Stimulated activated naive CD8-positive, alpha-beta T cell treated with anti-CD3 and anti-CD28 coated beads, Interleukin-15, Interleukin-2, amounts not matched to agents 100 U/mL and 50 U/mL, for 24 hours (primary cell): ENCODE results near the gene RAB4B.
A peak's percentile ranks its signal among the peaks of the same experiment; 100 is the strongest.
"Not testable (repeated sequence)": the region's sequence is repeated elsewhere in the genome, so short reads cannot be mapped to it uniquely, and the experiment has no call there.

Experiments used
- ATAC-seq: fragments of 150-1000 bp; cut with Tn5 transposase; one replicate; pipeline ENCODE4 v1.10.0; 2021
- DNase-seq: peaks from one replicate; pipeline ENCODE4 v3.0.0; 2021

RAB4B gene

GRCh38 chr19:40803857-40804782, 26.1 kb downstream of the RAB4B start:
- DNase-seq (peak; percentile 57), ATAC-seq (peak; percentile 26)

- ATAC-seq (no peak), DNase-seq (no peak)
Measured at GRCh38 chr19:40804783-40805242, 26.8 kb downstream of the RAB4B start.

- ATAC-seq = no peak
- DNase-seq = no peak
Measured at GRCh38 chr19:40805258-40805868, 27.3 kb downstream of the RAB4B start.

DNA sequence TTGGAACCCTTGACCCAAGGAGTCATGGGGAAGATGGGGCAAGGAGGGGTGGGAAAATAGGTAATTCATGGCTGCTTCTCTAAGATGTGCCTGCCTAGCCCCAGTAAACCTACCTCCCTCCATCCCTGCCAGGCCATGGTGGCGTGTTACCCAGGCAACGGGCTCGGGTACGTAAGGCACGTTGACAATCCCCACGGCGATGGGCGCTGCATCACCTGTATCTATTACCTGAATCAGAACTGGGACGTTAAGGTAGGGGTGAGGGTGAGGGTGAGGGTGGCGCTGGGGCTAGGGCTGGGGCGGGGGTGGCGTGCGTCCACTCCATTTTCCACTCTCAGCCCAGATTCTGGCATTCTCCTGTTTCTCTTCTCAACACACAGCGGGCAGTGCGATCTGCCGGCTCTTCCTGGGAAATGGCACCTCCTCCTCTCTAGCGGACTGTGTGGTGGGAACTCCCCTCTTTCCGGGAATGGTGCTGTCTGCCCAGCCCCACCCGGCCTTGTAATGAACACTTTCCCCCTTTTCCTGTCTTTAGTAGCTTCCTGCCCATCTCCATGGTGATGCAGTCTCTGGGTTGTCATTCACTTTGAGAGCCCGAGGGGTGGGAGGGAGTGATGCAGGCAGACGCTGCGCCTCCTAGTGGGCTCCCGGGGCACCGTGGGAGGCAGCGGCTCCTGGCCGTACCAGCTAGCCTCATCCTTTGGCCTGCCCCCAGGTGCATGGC, 28.5 kb downstream of the RAB4B start:
- peak; percentile 89 for DNase-seq
- peak; percentile 61 for ATAC-seq

- DNase-seq = no peak
- no peak for ATAC-seq
Measured at GRCh38 chr19:40807147-40808020, 29.3 kb downstream of the RAB4B start.

DNA sequence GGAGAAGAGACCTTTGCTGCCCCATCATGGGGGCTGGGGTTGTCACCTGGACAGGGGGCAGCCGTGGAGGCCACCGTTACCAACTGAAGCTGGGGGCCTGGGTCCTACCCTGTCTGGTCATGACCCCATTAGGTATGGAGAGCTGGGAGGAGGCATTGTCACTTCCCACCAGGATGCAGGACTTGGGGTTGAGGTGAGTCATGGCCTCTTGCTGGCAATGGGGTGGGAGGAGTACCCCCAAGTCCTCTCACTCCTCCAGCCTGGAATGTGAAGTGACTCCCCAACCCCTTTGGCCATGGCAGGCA, 29.9 kb downstream of the RAB4B start:
- DNase-seq (no peak), ATAC-seq (no peak)

- no peak for DNase-seq
- ATAC-seq = no peak
Measured at GRCh38 chr19:40808497-40808896, 30.4 kb downstream of the RAB4B start.

GRCh38 chr19:40809358-40810086, 31.5 kb downstream of the RAB4B start:
- ATAC-seq = no peak
- DNase-seq = no peak

DNA sequence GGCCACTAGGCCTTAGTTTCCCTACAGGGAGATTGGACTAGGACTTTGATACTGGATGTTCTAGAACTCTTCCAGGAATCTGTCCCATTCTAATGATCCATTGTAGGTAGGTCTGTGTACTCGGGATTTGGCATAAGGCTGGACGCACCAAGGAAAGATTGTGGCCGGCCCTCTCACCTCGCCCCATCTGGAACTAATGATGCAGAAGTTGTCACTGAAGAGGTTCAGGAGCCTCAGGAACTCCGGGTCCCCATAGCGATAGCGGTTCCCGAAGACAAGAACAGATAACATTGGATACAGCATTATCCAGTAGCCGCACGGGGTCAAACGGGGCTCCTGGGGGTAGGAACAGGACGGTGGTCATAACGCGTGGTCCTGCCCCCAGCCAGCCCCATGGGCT, 32.1 kb downstream of the RAB4B start:
- ATAC-seq (no peak), DNase-seq (no peak)

DNA sequence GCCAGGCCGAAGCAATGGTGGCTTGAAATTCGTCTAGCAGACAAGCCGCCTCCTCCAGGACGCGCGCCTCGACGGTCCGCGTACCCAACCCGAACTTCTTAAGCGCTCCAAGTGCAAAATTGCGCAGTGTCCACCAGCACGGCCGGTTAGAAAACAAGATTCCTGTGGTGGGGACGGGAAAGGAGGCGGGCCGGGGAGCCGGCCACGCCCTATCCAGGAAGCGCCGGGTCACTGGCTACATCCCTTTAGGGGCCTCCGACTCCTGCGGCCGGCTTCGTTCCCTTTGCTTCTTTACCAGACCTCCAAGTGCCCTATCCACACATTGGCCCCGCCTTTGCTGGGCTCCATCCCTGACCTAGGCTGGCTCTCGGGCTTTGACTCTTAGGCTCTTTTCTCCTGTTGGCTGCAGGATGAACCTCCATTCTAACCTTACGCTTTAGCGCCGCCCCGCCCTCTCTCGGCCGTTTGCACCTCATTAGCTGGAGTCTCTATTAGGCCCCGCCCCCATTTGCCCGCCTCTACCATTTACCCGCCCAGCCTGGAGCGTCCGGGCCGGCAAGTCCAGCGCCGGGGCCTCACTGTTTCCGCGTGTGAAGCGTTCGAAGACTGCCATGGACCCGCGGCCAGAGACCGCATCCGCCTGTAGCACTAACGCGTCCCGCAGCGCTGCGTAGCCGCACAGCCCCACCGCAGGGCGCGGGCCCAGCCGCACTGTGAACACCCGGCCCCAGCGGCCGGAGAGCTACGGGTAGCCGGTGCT, 32.8 kb downstream of the RAB4B start:
- DNase-seq = peak; percentile 71
- ATAC-seq = peak; percentile 82

DNA sequence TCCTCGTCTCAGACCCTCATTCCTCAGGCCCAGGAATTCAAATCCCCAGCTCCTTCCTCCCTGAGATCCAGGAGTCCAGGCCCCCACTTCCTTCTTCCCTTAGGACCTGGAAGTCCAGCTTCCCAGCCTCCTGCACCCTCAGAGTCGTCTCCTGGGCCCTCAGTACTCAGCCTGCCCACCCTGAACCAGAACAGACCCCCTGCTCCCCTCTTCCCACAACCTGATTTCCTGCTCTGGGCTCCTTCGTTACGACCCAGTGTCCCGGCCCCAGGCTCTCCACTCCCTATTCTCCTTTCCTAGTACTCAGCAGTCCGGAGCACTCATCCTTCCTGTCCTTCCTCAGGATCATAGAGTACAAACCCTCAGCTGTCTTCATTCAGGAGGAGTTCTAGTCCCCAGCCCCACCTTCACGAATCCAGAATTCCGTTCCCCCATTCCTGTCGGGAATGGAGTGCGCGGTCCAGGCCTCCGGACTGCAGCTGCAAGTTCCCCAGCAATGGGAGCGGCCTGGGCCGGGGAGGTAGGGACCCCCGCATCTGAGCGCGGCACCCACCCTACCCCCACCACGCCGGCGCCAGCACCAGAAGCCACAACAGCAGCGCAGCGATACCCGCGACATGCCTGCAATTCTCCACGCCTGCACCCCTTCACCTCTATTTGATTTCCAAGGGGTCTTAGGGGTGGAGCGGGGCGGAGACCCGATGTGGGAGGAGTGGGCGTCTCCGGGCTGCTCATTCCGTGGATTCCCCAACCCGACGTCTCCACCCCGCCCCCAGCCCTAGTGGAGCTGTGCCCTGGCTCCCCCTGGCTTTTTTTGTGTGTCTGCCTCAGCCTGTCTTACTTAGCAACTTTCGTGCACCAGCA, 33.7 kb downstream of the RAB4B start:
- ATAC-seq (no peak), DNase-seq (no peak)

GRCh38 chr19:40812571-40812970, 34.5 kb downstream of the RAB4B start:
- not testable (repeated sequence) for DNase-seq, ATAC-seq

DNA sequence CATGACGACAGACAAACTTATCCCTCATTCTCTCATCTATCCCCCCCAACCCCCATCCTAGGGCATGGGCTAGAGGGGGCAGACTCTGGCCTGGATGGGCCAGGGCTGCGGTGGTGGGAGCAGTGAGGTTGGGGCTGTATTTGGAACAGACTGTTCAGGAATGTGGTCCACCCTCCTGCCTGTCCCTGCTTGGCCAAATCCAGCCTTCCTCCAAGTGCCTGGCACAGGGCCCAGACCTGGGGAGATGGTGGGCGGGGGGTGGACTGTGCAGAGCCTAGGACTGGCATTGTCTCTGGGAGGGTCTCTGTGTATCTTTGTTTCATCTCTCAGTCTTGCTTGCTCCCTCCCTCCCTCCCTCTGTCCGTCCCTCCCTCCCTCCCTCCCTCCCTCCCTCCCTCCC, 35.1 kb downstream of the RAB4B start:
- DNase-seq (no peak), ATAC-seq (no peak)

DNA sequence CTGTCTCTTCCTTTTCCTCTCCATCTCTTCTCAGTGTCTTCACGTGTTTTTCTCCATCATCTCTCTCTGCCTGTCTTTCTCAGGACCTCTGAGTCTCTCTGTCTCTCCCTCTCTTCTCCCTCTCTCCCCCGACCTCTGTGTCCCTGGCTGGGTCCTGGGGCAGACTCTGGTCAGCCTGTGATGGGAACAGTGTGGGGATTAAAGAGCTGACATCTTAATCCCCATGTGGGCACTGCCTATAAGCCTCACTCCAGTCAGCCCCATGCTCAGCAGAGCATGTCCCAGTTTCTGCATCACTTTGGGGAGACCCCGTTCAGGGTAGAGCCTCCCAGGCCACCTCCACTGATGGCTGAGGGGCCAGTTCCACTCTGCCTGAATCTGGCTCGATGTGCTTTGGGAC, 37.2 kb downstream of the RAB4B start:
- DNase-seq (no peak), ATAC-seq (no peak)

- DNase-seq (peak; percentile 83), ATAC-seq (peak; percentile 92)
Measured at GRCh38 chr19:40818480-40819399, 40.7 kb downstream of the RAB4B start.

DNA sequence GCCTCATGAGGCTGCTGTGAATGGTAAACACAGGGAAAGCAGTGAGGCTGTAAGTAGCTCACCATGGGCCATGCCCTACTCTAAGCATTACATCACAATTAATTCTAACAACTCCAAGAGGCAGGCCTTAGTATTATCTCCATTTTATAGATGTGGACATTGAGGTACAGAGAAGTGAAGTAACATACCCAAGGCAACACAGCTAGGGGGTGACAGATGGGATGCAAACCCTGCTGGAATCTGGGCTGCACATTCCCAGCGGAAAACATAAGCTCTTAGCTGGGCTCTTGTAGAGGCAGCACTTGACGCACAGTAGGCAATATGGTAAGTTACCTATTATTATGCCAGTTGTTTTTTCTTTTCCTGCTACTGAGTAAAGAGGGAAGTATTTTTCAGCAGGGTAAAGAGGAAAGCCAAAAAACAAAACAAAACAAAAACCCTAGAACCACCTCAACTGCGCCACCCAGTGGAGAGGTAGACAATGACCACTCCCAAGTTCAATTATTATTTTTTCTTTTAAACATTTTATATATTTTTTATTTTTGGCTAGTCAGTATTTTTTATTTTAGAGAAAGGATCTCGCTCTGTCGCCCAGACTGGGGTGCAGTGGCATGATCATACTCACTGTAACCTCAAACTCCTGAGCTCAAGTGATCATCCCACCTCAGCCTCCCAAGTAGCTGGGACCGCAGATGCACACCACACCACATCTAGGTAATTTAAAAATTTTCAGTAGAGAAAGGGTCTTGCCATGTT, 41.6 kb downstream of the RAB4B start:
- ATAC-seq = not testable (repeated sequence)
- DNase-seq = peak; percentile 72

DNA sequence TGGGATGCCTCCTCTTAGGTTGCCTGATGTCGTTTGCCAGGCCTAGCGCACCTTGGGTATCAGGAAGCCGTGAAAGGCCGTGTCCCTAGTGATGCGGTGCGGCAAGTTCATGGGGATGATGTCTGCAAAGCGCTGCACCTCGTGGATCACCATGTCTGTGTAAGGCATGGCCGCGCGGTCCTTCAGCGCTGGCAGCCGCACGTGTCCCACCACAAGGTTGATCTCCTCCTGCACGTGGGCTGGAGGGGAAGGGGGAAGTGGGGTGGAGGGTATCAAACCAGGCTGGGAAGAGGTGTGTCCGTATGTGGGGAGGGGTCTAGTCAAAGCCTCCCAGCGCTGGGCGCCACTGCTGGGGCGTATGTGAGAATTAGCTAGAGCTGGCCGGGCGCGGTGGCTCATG, 44.1 kb downstream of the RAB4B start:
- DNase-seq (no peak), ATAC-seq (no peak)
